GM21515 (cell line): ENCODE data around the gene CTNNA3.

Experiments
- ATAC-seq: cut with Tn5 transposase; IDR thresholded peaks from one replicate; pipeline ENCODE4 v1.9.1; 2021; ENCODE audit not compliant: unreplicated experiment

The CTNNA3 gene

DNA sequence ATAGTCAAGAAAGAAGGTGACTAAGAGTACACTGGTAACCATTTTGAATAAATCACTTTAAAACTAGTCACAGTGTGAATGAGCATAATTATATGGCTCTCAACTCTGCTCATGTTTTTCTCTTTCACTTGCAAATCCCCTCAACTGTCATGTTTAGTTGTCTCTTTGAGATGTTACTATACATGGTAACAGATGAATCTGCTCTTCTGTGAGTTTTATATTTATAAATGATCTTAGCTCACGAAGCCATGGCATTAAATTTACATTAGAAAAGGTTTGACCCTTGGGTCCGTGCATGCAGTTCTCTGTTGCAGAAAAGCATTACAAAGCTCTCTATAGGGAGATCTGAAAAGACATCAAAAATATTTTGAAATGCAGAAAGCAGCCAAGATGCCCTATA lies 803.1 kb downstream of the CTNNA3 start:
- ATAC-seq = no peak

DNA sequence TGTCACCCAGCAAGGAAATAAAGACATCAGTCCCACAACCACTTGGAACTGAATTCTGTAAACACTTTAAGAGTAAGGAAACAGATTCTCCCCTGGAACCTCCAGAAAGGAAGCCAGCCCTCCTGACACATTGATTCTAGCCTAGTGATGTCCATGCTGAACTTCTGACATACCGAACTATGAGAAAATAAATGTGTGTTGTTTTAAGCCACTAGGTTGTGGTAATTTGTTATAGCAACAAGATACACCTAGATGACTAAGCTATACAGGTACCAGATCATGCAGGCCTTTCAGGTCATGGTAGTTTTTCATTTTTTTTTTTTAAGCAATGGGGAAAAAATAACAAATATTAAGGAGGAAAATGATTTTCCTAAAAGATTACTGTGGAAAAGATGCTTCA lies 807.8 kb downstream of the CTNNA3 start:
- no peak for ATAC-seq

DNA sequence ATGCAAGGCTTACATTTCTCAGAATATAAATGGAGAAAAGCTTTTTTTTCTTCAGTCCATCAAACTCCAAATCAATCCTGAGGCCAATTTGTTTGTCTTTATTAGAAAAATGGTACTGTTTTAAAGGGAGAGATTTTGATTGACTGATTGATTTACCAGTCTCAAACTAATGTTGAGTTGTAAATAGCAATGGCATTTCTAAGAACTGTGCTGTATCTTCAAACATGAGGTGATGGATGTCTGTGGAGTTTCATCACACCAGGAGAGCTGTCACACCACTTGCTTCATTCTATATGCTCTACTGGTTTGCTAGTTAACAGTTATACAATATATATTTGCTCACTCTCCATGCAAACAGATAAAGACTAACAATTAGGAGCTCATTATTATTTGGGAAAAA lies 809.1 kb downstream of the CTNNA3 start:
- no peak for ATAC-seq

DNA sequence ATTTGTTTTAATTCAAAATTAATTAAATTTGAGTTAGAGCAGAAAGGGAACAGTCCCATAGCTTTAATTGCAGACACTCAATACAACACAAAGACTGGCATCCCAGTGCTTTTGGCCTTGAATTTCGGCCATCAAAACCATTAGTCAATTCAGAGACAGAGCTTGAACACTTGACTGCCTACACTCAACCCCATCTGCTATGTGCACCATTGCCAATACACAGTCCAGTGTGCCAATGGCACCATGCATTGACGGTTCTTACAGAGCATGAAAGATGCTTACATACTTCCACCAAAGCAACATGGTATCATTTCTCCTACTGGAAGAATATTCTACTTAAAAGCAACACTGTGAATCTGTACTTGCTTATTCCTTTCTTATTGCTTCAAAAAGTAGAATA lies 813.7 kb downstream of the CTNNA3 start:
- no peak for ATAC-seq

DNA sequence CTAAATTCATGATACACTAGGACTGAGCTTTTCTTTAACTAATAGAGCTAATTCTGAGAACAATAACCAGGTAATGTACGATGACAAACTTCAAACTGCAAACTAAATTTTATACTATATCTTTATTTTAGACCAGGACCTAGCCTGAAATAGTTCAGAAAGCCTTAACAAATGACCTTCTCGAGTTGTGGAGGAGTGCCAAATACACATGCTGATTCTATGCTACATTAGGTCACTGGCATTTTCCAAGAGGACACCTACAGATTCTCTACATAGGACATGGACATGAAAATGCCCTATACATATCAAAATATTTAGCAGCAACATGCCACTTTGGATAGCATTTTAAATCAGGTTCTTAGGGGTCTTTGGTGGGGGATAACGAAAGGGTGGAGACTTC lies 814.2 kb downstream of the CTNNA3 start:
- no peak for ATAC-seq

DNA sequence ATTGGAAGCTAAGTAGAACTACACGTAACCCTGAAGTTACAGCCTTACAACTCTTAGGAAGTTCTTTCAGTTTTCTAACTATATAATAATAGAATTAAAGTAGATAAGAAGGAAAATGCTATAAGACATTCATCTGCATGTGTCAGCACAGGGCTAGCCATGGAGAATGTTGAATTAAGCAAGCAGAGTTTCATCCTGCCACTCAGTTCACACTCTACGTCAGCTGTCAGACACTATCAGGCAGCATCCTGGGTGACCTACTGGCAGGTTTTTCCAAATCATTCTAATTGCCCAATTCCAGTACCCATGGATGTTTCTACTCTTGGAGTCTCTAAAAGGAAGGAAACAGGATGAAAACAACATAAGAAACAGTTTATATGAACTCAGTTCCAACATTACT lies 815.2 kb downstream of the CTNNA3 start:
- no peak for ATAC-seq

DNA sequence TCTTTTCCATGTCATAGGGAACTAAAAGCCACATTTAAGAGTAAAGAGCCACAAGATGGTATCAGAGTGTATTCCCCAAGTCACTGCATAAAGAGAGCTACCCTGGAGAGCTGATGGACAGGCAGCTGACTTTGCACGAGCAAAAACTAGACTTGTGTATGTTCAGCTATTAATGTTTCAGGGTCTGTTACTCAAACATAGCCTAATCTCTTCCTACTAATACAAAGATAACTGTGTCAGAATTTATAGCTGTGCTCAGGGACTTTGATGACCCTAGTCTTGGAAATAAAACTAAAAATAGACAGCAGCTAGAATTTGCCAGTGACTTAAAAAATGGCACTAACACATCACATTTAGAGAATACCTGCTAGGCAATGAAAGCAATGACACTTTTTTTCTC lies 815.7 kb downstream of the CTNNA3 start:
- ATAC-seq = no peak

DNA sequence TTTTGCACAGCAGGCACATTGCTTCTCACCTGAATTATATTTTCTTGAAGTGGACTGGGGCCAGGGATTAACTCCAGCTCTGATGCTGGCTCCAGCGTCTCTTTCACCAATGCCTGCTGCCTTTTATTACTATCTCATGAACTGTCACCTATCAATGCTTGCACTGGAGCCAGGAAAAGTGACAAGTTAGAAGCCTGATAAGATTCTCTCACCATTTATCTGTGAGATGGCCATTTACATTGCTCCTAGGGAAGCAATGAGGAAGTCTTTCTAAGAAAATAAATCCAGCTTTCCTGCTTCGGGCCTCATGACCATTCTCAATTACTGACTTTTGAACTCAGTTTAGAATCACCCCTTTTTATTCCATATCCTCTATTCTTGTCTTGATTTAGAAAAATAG lies 818.6 kb downstream of the CTNNA3 start:
- no peak for ATAC-seq

DNA sequence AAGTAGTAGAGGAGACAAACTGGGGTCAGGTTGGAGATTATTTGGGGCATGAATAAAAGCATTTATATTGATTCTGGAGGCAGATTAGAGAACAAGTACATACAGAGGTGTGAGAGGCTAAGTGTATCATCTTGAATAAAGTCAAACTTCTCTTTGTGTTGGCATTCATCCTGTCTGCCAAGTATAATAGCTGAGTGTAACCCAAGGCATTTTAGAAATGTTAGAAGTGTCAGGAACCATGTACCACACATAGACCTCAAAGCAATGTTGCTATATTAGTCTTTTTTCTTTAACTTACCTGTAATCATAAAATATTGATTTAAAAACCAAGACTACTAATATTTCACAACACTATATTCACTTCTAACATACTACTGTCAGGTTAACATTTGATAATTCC lies 826.4 kb downstream of the CTNNA3 start:
- ATAC-seq = no peak

DNA sequence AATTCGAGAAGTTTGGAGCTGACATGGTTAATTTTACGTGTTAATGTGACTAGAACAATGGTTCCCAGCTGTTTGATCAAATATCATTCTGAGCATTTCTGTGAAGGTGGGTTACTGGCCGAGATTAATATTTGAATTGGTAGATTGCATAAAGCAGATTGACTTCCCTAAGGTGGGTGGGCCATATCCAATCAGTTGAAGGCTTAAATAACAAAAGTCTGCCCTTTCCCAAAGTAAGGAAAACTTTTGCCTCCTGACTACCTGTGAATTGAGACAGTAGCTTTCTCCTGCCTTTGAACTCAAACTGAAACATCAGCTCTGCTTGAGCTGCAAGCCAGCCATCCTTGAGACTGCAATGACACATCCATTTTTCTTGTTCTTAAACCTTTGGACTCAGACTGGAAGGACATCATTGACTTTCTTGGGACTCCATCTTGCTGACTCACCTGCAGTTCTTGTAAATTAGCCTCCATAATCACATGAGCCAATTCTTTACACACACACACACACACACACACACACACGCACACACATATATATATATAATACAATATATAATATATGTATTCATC lies 833.2 kb downstream of the CTNNA3 start:
- ATAC-seq = no peak

DNA sequence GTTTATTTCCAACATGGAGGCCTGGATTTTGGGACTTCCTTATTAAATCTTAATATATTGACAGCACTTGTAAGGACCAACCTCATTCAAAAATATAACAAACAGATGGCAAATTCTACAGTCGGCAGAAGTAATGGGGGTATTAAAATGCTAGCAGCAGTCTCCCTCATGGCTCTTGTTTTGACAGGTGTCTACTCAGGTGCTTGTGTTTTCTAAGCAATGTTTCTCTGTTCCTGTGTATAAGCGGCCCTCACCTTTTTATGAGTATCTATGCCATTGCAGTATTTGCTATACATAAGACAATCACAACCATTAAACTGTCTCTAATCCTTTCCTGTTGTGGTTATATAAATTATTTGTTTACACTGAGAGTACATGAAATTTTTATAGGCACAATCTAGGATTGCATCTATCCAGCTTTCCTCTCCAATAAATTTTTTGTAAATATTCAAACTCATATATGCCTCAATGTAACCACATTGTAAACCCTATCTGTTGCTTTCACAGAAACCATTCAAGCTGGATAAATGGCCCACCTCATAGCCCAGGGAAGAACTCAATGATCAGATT lies 835.5 kb downstream of the CTNNA3 start:
- no peak for ATAC-seq

DNA sequence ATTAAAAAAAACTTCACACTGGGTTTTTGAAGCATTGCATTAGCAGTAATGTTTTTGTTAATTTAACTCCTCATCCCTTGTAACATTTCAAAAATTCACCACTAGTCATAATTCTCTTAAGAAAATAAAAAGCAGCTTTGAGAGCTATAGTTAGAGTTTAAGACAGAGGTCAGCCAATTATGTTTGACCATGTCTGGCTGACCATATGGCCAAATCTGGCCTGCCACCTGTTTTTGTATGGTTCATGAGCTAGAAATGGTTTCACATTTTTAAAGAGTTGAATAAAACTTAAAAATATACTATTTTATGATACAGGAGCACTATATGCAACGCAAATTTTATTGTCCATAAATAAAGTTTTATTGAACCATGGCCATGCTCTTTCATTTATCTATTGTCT lies 843.2 kb downstream of the CTNNA3 start:
- no peak for ATAC-seq

DNA sequence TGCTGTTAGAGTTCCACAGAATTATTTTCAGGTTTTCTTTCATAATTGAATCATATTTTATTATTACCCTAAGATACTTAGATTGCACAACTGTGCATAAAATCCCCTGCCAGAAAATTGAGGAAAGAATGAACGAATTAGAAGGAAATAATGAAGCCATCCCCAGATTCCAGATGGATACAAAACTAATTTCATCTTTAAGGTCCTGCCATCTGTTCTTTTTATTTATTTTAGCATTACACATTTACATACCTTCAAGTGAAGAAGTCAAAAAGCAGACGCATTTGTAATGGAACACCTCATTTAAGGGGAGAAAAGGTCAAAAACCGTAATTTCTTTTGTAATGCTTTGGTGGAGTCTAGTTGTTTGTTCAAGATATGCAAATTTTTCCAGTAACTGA lies 847.1 kb downstream of the CTNNA3 start:
- no peak for ATAC-seq

DNA sequence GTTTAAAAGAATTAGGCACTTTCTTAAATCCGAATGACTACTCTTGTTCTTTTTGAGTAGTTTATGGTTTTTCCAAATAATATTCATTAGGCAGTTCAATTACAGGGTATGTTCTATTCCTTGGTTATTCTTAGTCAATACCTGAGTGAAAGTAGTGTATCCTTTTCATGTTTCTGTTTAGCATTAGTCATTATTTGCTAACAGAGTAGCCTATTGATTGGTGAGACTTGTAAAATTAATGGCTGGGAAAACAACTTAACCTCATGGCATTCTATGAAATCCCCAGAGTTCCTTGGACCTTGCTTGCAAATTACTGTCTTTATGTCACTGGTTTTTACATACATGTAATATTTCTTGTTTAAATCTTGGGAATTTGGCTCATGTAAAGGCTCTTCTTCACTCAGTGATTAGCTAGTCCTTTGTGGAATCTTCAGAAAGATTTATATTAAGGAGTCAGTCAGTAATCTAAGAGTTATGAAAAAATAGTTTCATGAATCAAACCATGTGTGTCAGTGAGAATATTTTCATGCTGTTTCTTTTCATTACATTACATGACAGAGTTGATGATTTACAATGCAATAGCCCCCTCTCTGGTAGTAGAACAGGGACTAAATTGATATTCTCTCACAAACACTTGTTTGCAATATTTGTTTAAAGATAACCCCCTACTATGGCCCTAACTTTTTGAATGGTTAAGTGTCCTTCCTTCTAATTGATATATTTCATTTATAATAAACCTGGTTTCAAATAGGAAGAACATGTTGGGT lies 851.6 kb downstream of the CTNNA3 start:
- no peak for ATAC-seq

DNA sequence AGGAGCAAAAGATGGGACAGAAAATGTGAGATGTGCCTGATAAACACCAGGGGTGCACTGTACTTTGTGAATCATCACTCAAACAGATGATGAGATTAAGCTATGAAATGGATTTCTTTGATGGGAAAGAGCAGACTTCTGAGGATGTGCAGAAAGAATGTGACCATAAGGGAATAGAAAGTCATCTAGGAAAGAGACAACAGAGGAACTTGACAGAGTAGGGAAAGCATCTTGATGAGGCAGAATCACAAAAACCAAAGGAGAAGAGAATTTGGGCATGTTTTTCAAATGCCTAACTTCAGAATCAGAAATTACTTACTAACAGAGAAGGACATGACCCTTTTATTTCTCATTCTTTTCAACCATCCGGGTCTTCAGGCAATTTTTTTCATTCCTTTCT lies 852.6 kb downstream of the CTNNA3 start:
- no peak for ATAC-seq

DNA sequence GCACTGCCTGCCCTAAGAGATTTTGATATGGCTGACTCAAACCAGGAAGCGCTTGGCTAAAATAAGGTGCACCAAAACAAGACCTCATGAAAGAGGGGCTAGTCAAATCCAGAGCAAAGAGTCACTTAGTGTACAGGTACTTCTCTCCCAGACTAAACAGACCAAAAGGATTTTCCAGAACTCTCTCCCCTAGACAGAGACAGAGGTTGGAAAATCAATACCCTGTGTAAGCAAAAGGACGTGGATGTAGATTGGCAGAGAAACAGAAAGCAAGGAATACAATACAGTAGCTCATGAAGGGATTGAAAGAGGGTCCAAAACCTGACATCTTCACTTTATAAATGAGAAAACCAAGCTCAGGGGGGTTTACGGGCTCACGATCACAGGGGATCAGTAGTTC lies 853.1 kb downstream of the CTNNA3 start:
- no peak for ATAC-seq

DNA sequence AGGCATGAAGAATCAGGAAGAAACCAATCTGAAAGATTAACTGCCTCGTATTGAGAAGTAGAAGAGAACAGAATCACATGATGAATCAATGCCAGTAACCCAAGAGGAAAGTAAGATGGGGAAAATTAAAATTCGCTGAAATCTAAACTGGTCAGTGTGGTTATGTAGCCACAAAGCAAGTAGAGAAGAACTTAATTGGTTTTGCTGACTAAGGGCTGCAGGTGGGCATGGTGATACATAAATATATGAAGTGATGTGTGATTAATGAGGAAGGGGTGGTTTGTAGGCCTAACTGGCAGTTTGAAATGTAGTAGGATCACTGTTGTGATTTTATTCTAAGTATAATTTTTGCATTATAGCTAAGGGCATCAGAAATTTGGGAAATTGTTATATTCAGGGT lies 853.6 kb downstream of the CTNNA3 start:
- ATAC-seq = no peak

DNA sequence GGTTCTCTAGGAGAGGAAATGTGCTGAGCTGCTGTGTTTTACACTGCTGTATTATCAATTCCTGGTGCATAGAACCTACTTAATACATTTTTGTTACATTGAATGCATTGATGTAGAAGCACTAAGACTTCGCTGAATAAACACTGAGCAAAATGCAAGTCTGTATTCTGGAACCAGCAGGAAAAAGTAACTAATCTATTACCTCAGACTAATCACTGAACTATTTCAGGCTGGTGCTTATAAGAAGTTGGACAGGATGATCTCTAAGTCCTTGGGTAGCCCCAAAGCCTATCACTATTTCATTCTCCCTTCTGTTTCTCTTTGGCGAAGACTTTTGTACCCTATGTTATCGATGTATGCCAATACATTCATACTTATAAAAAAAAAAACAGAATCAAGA lies 857.3 kb downstream of the CTNNA3 start:
- ATAC-seq = no peak

DNA sequence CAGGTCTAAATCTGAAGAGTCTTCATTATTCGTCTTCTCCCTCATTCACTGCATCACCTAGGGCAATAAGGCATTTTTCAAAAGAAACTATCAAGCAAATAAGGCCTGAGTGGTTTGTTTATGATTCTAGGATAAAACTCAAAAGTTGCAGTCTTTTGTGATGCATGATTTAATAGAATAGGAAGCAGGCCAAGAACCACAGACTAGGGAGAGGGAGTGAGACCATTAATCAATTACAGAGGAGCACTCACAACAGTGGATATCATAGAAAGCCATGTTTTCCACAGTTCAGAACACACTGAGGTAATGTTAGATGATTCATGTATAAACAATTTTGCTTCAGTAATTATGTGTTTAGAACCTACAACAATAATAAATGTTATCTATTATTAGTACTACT lies 858.0 kb downstream of the CTNNA3 start:
- no peak for ATAC-seq

DNA sequence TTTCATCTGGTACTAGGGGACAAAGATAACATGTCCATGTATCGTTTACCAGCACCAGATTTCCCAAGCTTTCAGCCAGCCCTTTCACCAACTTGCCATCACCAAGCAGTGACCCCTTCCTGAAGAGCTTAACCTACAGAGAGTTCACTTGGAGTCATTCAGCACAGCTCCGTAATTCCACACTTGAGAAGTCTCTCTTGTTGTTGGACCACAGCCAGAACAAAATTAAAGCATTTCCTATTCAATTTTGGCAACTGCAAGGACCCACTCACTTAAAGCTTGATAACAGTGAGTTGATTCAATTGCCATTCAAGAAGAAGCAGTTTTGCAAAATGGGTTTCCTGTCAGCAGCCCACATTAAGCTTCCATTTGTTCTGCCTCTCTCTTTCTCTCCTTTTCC lies 858.7 kb downstream of the CTNNA3 start:
- ATAC-seq = no peak

DNA sequence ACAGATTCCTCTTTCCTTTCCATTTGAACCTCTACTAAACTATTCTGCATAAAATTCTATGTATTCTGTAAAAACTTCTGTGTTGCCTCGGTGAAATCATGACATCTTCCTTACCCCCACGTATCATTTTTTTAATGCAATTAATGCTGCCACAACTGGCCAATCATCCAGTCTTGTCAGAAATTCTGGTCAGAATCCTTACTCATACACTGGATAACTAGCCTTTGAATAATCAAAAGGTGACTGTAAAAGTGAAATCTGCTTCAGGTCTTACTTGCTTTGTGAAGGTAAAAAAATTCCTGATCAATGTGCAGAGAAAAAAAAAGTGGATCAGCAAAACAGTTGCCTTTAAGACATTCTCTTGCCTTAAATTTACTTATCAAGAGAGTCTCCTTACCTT lies 859.2 kb downstream of the CTNNA3 start:
- ATAC-seq = no peak

DNA sequence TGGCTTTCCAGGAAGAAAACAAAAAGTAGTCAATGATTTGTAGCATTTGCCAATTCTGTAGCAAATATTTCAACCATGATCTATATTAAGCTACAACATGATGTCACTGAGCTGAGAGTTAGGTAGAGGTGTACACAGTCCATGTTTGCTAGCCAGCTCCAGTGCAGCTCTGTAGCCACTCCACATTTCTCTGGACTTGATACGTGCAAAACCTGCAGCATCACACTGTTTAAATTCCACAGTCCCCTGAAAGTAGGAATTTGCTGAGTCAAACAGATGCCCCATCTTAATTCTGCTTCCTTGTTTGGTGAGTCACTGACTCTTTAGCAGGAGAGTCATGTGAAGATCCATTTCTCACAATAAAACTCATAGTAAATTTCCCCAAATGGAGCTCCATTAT lies 859.9 kb downstream of the CTNNA3 start:
- ATAC-seq = no peak

DNA sequence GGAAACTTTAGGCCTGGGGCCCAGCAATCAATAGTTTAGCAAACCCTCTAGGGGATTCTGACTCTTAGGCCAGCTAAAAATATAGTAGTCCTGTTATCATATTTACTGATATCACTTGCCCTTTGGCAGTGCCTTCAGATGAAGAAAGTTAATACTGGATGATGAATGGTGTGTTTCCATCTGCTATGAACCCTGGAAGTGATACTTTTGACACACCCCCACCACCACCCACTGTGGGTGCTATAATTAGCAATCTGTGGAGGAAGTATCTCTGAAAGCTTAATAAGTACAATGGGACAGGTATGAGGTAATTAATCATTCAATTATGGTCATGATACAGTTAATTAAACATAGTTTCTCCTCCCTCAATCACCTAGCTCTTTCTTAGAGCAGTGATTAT lies 860.6 kb downstream of the CTNNA3 start:
- no peak for ATAC-seq
